AG09319 (cell line): ENCODE data around the gene FASTKD2.

ENCODE experiments used
- DNase-seq: peaks from one replicate; pipeline ENCODE4 v3.0.0-alpha.2; 2010; ENCODE audit warnings: low read depth; ENCODE audit errors: extremely low read depth
- TF ChIP-seq, protein P1 (sequence below): IDR thresholded peaks from 2 replicates; pipeline ENCODE4 v1.5.1; 2011; ENCODE audit warnings: low read depth, mild to moderate bottlenecking, inconsistent platforms, low read length, moderate library complexity

FASTKD2 gene

DNA sequence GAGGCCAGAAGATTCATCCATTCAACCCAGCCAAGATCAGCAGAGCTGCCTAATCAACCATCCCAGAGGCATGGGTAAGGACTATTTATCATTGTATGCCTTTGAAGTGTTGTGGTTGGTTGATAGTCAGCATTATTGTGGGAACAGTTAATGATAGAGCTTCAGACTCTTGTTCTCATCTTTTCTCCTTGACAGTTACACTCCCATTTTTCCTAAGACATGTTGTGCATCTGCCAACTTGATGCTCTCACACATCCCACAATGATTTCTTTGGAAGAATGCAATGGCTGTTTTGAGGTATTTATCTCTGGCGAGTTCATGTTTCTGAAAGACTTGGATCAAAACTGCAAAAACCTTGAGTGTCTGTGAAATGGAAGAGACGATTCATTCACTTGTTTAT, 55.4 kb downstream of the FASTKD2 start:
- DNase-seq: no peak
- TF ChIP-seq, protein P1, sequence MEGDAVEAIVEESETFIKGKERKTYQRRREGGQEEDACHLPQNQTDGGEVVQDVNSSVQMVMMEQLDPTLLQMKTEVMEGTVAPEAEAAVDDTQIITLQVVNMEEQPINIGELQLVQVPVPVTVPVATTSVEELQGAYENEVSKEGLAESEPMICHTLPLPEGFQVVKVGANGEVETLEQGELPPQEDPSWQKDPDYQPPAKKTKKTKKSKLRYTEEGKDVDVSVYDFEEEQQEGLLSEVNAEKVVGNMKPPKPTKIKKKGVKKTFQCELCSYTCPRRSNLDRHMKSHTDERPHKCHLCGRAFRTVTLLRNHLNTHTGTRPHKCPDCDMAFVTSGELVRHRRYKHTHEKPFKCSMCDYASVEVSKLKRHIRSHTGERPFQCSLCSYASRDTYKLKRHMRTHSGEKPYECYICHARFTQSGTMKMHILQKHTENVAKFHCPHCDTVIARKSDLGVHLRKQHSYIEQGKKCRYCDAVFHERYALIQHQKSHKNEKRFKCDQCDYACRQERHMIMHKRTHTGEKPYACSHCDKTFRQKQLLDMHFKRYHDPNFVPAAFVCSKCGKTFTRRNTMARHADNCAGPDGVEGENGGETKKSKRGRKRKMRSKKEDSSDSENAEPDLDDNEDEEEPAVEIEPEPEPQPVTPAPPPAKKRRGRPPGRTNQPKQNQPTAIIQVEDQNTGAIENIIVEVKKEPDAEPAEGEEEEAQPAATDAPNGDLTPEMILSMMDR: no peak

DNA sequence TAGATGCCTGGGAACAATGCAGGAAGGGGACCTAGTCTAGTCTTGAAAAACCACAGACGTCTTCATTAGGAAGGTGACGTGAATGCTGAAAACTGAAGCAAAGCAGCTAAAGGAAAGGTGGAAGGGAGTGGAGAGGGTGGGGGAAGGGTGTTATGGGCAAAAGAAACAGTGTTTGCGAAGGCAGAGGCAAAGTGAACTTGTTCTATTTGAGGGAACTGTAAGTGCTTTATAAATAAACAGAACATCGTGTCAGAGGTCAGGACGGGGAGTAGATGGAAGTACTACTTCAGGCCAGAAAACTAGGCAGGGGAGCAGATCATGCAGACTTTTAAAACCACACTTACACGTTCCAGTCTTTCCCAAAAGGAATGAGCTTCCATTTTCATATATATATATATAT, 57.8 kb downstream of the FASTKD2 start:
- no peak for DNase-seq
- TF ChIP-seq, protein P1: no peak

DNA sequence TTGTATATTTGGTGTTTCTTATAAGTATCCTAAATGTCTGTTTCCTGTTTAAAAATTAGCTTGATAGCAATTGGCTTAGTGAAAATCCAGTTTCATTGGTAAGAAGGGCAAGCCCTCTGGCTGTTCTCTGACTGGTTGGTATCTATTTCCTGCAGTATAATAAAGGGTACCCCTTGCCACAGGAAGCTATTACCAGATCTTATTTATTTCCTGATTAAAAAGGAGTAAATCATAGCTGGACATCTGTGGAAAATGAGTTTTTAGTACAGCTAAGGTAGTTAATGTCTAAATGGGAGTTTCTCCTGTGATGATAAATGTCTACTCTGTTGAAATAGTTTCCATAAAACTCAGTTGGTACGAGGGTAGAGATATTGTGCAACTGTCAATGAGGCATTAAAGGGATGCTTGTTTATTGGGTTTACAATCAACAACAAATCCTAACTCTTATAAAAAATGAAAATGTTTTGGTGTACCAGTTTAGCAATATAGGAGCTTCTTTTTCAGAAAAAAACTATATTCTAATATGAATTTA, 58.7 kb downstream of the FASTKD2 start:
- DNase-seq: no peak
- TF ChIP-seq, protein P1: no peak

DNA sequence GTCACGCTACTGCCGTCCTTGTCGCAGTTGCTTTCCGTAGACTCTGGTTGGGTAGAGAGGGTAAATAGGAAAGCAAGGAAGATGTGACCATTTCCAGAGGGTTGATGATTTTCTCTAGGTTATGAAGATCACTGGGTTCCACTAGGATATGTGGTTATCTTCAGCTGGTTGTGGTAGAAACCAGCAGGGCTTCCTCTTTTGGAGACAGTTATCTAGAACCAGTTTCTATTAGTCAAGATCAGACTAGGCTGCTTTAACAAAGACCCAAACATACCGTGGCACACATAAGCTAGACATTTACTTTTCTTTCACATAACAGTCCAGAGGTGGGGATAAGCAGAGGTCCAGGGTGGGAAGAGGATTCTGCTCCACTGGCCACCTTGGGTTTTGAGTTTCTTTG, 59.6 kb downstream of the FASTKD2 start:
- no peak for DNase-seq

DNA sequence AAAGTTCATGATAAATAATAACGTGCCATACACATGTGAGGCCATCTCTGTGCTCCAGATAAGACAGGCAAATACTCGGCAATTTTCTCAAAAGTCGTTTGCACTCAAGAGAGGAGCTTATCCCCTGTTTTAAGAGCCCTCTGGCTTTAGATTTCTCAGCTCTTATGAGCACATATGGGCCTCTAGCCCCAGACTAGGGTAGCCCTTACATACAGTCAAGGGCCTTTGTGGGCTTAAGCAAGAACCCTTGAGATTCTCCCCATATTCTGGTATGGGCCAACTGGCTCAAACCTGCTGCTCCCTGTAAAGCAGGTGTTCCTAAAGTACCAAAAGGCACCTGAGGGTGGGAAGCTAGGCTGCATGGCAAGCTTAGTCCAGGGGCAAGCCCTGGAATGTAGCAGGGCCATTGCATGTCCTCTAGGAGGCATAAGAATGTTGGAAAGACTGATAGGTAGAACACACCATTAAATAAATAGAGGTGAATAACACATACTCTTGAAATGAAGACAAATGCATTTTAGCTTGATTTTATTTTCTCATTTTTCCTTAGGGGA, 66.1 kb downstream of the FASTKD2 start:
- DNase-seq: no peak
- TF ChIP-seq, protein P1: no peak

More for the DNA sequence above, 59.6 kb downstream of the FASTKD2 start:
- TF ChIP-seq, protein P1: no peak

DNA sequence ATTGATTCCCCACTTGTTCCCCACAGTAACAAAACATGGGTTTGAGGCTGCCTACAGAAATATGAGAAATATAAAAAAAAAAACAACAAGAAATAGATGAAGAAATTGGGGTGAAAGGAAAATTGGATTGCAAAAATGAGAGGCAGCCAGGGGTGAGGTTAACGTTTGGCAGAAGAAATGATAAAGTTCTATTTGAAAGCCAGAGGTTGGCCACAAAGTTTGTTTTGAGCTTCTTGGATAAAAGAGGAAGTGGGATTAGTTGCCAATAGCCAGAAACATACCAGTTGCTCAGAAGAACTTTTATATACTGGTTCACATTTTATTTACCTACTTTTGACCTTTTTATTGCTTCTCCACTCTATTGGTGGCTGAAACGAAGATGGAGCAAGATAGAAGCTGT, 67.5 kb downstream of the FASTKD2 start:
- no peak for DNase-seq
- TF ChIP-seq, protein P1: no peak

DNA sequence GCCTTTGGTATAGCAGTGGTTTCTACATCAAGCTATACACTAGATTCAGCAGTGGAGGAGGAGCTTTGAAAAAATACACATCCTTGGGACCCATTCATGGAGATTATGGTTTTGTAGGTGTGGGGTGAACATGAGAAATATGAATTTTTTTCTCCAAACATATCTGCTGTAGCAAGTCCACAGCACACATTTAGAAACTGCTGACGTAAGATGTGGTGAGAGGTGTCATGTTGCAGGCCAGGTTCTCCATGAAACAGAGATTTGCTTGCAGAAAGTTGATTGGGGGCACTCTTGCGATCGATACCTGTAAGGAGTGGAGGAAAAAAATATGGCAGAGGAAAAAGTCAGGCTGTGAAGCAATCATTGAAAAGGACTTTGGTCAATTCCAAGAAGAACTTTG, 67.9 kb downstream of the FASTKD2 start:
- DNase-seq: no peak

More for the DNA sequence above, 67.9 kb downstream of the FASTKD2 start:
- TF ChIP-seq, protein P1: no peak
